HG02938 (cell line): ENCODE results near the gene EGFR.
A peak's percentile ranks its signal among the peaks of the same experiment; 100 is the strongest.

Source experiments
- ATAC-seq: cut with Tn5 transposase; IDR thresholded peaks from one replicate; pipeline ENCODE4 v1.9.1; 2021; ENCODE audit warnings: mild to moderate bottlenecking, moderate library complexity; ENCODE audit not compliant: unreplicated experiment

Gene EGFR

DNA sequence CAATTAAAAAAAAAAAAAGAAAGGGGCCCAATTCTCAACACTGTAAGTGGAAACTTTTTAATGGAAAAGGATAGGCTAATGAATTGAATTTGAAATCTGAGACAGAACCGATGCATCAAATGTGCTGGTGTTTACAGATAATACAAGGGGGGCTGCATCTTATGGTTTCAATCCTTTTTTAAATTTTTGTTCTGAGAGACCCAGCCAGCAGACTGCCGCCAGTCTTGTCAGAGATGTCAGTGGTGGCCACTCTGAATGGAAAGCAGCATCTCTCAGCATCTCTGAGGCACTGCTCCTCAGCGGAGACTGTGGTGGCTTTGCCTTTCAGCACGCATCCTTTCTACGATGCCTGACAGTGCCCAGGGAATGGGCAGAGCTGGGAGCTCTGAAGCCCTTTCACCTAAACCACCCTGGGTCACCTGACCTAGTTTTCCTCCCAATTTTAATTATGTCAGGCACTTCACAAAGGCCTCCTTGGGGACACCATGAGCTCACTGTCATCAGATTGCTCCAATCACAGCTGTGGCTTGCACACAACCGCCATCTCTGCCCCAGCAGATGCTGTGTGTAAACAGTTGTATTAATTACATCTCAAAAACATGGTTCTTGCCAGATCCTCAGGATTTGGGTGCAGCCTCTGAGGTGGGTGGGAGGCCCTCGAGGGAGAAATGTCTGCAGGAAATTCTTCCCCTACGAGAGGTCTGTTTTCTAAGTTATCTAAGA, 81.2 kb downstream of the EGFR start:
- no peak for ATAC-seq

DNA sequence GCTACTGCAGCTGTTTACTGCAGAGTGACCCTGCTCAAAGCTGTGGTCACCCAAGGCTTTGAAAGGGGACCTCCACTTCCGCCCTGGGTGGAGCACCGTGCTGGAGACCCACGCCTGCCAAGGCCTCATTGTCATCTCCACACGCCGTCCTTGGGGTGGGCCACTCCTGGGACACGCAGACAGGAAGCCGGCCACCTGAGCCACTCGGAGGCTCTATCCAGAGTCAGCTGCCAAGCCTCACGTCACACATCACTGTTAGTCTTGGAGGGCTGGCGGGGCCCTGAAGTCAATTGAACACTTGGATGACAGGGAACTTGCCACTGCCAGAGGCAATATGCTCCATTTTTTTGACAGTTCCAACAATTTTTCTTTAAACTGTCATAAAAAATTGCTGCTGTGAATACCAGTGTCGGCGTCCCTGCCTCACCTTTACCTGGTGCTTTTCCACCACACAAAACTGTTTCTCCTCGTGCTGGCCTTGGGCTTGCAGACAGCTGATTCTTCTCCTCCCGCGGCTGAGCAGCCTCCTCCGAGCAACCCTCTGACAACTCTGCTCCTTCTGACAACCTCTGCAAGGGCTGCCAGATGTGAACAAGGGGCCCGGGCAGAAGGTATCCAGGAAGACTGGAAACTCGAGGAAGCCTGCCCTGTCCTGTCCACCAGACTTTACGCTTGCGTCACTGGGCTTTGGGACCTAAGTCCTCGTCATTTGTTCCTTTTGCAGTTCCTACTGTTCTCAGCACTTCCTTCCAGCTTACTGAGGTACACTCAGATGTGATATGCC, 81.9 kb downstream of the EGFR start:
- ATAC-seq = no peak

DNA sequence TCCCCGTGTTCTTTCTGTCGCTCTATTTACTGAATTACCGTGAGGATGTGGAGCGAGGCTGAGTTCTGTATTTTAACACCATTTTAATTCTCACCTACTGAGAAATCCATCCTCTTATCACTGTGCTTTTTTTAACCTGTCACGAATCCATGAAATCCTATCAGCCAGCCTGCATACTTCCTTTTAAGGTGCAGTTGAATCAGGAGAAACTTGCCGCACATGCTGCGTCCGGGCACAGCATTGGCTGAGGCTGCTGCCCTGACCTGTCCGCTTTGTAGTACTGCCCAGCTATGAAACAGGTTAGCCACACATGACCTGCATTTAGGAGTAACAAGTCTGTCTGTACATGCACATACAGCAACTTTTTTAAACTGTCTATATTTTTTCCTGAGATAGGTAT, 82.5 kb downstream of the EGFR start:
- ATAC-seq = no peak

DNA sequence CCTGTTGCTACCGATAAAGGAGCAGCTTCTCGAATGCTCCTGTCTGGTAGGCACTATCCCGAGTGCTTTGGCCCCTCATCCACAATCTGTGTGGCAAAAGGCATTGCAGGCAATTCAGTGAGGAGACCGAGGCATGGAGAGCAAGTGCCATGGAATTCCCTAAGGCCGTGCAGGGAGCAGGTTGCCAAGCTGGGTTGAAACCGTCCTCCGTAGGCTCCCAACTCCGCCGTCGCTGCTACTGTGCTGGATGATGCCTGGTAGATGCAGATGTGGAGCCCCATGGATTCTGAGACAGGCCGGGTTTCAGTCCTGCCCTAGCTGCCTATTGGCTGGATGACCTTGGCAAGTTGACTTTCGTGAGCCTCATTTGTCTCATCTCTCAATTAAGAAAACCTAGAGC, 85.3 kb downstream of the EGFR start:
- no peak for ATAC-seq

DNA sequence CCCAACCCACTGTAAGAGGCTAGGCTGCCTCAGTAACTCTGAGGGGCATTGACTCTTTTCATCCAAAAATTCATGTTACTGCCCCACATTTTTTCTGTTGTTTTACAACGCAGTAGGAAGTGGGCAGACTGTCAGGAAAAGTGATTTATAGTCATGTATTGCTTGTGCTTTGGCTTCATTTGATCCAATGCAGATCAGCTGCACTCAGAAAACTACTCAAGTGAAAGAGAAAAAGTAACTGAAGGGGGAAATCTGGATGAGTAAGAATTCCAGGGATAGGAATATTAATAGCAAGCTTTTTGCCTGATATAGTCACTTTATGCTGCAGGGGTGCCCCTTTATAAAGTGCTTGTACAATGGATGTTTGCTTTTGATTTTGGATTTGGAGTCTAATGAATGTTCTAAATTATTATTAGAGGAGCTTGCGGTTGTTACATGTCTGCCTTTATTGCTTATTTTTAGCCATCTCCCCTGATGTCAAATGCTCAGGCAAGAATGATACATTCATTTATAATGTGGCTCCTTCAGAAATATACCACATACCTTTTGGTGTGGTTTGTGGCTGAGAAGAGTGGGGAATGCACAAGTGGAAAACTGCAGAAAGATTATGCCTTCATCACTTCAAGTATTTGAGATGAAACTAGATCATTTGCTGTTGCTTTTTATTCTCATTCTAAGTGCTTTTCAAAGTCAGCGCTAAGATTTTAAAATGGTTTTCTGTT, 86.1 kb downstream of the EGFR start:
- no peak for ATAC-seq

DNA sequence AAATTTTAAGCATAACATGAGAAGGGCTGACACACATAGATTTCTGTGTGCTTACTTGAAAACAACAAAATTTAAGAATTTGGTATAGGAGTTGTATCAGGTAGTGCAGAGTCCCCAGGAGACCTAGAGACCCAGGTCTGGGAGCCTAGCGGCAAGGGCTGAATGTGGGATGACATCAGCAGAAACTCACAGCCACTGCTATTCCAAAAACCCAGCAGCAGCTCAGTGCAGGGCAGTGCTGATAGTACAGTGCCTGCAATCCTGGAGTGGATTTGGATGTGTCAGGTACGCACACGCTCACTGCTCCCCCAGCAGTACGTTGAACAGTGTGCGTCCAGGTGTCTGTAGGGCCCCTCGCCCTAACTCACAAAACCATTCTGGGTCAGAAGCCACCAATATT, 87.1 kb downstream of the EGFR start:
- ATAC-seq = no peak

DNA sequence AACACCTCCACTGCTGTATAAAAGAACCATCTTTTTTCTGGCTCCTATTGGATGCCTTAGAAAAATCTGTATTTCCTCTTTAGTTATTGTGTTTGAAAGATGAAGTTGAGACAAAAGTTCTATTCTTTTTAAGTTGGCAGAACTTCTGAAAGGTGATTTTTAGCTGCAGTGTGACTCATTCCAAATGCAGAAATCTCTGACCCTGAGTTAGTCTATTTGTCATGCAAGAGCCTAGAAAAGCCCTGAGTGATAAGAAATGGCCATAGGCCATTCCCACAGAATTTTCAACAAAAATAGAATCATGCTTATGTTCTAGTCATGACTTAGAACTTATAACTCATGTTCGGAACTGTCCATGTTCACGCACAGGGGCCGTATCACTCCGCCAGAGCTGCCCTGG, 89.1 kb downstream of the EGFR start:
- no peak for ATAC-seq

DNA sequence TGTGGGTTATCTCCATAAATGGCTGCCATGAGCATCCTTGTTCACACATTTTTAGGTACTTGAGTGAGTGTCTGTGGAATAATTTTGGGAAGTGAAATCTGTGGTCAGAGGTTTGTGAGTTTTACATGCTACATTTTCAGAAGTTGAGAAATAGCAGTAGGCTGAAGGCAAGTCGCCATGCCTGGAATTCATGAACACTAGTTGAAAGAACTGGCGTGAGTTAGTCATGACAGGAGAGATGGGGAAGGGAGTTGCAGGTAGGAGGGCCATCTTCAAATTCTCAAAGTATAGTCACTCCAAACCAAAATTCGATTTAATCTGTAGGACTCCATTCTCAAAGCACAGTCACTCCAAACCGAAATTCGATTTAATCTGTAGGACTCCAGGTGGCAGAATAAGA, 89.6 kb downstream of the EGFR start:
- ATAC-seq = no peak

DNA sequence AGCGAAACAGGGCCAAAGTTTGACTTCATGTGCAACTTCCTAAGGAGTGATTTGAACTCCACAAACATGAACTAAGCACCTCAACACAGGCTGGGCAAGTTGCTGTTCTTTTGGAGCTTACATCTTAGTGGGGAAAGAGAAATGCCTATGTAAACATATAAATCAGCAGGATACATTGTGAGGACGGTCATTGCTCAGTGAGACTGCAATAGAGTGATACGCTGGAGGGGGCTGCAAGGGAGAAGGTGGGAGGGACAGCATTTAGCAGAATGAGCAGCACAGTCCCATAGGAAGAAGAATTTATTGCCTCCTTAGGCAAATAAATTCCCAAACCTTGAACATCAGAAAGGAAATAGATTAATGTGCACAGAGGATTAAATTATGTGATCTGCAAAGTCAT, 90.0 kb downstream of the EGFR start:
- ATAC-seq = no peak

DNA sequence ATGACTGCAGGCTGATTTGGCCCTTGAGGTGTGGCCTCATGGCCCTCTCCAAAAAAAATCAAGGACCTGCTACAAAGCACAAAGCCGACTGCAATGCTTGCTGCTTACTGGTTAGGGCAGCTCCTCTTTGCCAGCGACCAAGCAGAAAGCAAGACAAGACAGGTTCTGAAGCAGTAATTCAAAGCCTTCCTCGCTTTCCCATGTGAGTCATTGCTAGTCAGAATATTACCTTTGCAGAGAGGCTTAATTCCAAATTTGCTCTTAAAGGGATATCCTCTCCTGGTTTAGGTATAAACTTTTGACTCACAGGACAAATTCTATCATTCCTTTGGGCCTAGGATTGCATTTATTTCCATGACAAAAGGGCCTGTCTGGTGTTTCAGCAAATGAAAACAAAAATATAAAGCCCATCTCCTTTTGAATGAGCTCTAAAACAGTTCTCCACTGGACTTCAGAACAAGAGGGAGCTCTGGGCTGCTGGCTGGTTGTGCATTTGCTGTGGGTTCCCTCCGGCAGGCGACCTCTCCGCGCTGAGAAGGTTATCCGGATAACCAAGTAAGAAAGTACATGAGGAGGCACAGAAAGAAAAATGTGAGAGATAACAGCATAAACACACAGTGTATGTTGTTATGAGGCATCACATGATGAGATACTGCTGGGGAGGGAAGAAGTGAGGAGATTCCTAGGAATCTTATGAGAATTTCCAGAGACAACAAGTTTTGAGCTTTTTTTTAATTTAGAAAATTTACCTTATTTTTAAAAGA, 90.8 kb downstream of the EGFR start:
- no peak for ATAC-seq

DNA sequence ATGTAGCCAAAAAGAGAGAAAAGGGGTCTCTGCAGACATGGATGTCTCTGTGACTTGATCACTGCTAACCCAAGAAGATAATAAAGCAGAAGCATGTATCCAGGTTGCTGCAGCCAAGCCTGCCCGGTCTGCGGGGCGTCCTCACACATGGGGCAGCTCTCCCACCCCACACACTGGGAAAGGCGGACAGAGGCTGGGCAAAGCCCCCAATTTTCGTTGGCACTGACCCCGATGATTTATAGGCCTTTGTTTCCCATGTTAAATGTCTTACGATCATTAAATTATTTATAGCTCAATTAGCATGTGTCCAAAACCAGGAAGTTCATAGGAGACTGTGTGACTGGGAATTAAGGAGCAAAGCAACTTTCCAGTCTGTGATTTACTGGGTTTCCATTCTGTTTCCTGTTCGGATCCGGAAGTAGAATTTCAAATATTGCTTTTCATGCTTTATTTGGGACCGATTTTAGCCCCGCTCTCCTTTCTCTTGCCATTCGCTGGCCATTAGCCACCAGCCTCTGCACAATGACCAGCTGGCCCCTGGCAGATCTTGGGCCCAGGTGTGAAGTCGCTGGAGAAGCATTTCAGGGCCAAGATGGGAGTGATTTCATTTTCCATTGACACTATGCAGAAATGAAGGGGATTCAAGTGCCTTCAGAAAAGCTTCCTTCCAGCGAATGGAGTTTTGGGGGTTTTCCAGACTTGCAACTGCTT, 91.6 kb downstream of the EGFR start:
- no peak for ATAC-seq

DNA sequence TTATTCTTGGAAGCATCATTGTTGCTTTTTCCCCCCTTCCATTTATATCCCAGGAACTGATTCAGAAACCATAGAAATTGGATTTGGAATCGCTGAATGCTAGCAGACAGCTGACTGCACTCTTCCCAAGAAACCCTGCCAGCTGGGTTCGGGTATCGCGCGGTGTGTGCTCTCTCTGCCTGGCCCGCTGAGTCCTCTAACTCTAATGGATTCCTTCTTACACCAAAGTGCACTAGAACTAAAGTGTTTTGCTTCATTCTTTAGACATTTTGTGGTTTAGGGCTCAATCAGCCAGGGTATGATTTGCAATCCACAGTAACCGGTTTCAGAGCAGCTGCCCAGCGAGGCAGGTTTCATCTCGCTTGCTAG, 92.2 kb downstream of the EGFR start:
- peak; percentile 56 for ATAC-seq

DNA sequence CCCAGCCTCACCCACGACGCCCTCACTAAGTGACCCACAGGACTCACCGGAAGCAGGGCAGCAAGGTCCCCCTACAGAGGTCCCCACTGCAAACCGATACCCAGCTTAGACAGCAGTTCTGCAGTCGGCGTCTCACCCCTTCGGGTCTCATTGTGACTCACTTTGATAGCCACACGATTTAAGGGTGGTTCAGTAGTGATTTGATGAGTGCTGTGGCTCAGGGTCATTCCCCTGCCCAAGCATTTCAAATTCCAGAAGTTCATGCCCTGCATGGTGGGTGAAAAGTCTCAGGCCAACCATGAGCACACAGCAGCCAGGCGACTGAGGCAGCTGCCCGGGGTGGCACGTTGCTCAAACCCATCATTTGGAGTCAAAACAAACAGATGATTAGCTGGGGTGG, 93.2 kb downstream of the EGFR start:
- ATAC-seq = no peak

DNA sequence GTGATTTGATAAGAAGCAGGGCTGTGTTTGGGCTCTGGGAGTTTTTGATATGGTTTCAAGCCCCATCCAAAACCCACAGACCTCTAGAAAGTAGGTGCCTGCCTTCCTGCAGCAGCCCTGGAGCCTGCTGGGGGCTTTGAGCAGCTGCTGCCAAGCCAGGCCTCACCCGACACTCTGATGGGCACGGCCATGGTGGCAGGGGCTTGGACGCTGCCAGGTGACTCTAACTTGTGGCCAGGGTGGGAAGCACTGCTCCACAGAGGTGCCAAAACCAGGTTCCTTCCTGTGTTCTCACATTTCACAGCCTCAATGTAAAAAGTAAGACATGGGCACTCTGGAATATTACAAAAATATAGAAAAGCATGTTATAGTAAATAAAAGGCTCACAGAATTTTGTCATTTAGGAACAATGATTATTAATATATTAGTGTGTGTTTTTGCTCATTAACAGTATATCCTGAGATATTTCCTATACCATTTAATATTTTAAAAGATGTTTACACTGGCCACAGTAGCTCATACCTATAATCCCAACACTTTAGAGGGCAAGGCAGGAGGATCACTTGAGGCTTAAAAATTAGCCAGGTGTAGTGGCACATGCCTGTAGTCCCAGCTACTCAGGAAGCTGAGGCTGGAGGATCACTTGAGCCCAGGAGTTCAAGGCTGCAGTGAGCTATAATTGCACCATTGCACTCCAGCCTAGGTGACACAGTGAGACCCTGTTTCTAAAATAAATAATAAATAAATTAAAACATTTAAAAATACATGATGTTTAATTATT, 95.1 kb downstream of the EGFR start:
- ATAC-seq = no peak

DNA sequence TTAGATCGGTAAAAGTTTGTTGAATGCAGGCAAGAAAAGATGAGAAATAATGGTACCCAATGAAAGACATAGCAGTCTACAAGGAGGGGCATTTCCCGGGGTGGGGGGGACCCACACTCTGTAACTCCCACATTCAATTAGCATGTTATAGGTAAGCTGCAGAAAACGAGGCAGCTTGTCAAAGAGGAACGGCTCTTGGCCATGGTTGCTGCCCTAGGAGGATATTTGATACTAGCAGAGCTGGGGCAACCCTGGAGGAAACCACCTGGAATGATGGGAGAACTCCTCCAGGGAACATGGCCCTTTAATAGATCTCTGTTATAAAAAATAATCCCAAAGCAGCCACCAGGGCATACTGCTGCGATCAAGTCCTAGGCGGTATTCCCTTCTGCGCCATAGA, 98.5 kb downstream of the EGFR start:
- ATAC-seq = no peak

DNA sequence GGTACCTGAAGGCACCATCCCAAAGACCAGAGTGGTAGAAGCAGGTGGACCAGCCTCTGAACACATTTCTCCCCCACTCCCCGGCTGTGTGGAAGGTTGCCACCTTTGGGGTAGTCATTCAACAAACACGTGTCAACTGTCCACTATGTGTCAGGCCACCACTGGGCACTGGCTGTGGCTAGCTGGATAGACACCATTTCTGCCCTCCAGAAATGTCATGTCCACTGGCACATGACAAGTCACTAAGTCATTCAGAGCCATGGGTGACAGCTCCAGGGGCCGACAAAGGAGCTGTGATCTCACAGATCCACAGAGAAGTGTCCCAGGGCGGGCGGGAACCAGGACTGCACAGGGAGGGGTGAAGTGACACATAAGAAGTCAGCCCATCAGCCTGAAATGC, 99.6 kb downstream of the EGFR start:
- no peak for ATAC-seq

DNA sequence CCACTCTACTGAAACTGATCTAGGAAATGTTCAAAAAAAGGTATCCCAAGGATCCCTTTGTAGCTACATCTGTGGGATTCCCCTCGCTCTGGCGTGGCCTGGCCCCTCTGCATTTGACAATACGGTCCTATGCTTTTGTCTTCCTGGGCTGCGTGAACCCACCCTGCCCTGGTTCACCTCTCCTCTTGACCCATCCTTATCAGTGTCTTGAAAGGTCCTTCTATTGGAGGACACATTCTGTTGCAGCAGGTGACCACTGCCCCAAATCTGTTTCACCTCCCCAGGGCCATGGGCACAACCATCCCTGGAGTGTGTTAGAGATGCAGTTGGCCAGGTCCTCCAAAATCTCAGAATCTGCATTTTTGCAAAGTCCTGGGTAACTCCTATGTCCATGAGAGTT, 100.8 kb downstream of the EGFR start:
- ATAC-seq = no peak

DNA sequence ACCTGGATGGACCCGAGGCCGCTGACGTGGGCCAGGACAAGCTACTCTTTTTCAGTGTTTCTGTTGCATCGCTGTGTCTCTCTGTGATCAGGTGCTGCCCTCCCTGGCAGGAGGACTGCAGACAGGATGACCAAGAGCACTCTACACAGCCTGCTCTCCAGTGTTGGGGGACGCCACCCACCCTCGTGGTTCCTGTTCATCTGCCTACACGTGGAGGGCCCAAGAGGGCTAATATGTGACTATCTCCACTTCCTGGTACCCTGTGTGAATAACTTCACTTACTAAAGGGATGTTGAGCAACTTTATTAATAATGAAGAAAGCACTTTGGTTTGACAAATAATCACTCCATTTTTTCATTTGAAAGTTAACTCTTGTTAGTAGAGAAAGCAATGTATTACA, 101.3 kb downstream of the EGFR start:
- ATAC-seq = no peak

DNA sequence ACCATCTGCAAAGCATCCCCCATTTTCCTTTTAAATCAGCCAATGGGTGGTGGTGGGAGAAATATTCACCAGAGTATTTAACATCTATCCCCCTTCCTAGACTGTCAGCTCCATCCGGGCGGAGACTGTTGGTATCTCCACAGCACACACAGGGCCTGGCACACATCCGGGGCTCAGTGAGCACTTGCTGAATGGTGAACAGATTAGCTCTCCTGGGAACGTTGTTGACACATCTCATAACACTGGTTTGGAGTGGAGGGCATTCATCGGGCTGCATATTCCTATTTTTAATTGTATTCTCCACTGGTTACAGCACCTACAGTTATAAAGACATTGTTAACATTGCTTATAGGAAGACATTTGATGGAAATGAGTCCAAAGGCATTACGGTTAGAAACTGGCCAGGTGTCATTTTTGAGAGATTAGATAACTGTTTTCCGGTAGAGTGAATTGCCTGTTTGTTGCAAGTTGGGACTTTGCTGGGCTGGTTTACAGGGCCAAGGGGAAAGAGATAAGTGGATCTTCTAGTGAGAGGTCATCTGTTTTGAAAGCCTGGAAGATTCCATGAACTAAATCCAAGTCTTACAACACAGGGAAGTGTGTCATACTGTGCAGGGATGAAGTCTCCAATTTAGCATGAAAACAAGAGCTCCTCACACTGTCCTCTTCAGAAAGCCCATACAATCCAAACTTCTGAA, 101.8 kb downstream of the EGFR start:
- ATAC-seq = no peak
